HG03342 (cell line): Measurements from ENCODE around the gene PRKAA1.
"Not testable (repeated sequence)": the region's sequence is repeated elsewhere in the genome, so short reads cannot be mapped to it uniquely, and the experiment has no call there.

Experiments used
- ATAC-seq: cut with Tn5 transposase; IDR thresholded peaks from one replicate; pipeline ENCODE4 v1.9.1; 2021; ENCODE audit warnings: mild to moderate bottlenecking, moderate library complexity; ENCODE audit not compliant: unreplicated experiment

PRKAA1 gene

GRCh38 chr5:40826489-40827187 lies 28.5 kb upstream of the PRKAA1 start:
- no peak for ATAC-seq

- not testable (repeated sequence) for ATAC-seq
Observed at GRCh38 chr5:40825461-40826043, 27.4 kb upstream of the PRKAA1 start.

- ATAC-seq: no peak
Observed at GRCh38 chr5:40823459-40823858, 25.3 kb upstream of the PRKAA1 start.

GRCh38 chr5:40813698-40814281 lies 15.6 kb upstream of the PRKAA1 start:
- no peak for ATAC-seq

GRCh38 chr5:40812125-40812524 lies 14.0 kb upstream of the PRKAA1 start:
- ATAC-seq: no peak

GRCh38 chr5:40801771-40802562 lies 3.8 kb upstream of the PRKAA1 start:
- no peak for ATAC-seq

- ATAC-seq: no peak
Observed at GRCh38 chr5:40799258-40799657, 1.1 kb upstream of the PRKAA1 start.

- no peak for ATAC-seq
Observed at GRCh38 chr5:40798801-40799210, 632 bp upstream of the PRKAA1 start.

GRCh38 chr5:40797273-40798011 lies 732 bp downstream of the PRKAA1 start:
- peak; percentile 39 for ATAC-seq

GRCh38 chr5:40796487-40796889 lies 1.7 kb downstream of the PRKAA1 start:
- ATAC-seq: no peak

- ATAC-seq: not testable (repeated sequence)
Observed at GRCh38 chr5:40794877-40795276, 3.3 kb downstream of the PRKAA1 start.

- not testable (repeated sequence) for ATAC-seq
Observed at GRCh38 chr5:40794340-40794739, 3.8 kb downstream of the PRKAA1 start.

- ATAC-seq: not testable (repeated sequence)
Observed at GRCh38 chr5:40792691-40793090, 5.5 kb downstream of the PRKAA1 start.

- ATAC-seq: no peak
Observed at GRCh38 chr5:40791715-40792139, 6.4 kb downstream of the PRKAA1 start.

- ATAC-seq: no peak
Observed at GRCh38 chr5:40790947-40791593, 7.1 kb downstream of the PRKAA1 start.

- not testable (repeated sequence) for ATAC-seq
Observed at GRCh38 chr5:40788941-40789340, 9.2 kb downstream of the PRKAA1 start.

GRCh38 chr5:40787986-40788385 lies 10.2 kb downstream of the PRKAA1 start:
- no peak for ATAC-seq

GRCh38 chr5:40786664-40787063 lies 11.5 kb downstream of the PRKAA1 start:
- ATAC-seq: not testable (repeated sequence)

- no peak for ATAC-seq
Observed at GRCh38 chr5:40784916-40785315, 13.3 kb downstream of the PRKAA1 start.

- ATAC-seq: no peak
Observed at GRCh38 chr5:40784027-40784653, 14.0 kb downstream of the PRKAA1 start.
